ENCODE results near the gene ESRRG. TPM values are rescaled to one million over a fixed set of nuclear protein-coding genes. Genes with fewer than 3 reads are reported as not detected.
"Not testable (repeated sequence)": the region's sequence is repeated elsewhere in the genome, so short reads cannot be mapped to it uniquely, and the experiment has no call there.

ESRRG gene
- total RNA-seq, 1 experiment from 2014 or later: 0.15 TPM

DNA sequence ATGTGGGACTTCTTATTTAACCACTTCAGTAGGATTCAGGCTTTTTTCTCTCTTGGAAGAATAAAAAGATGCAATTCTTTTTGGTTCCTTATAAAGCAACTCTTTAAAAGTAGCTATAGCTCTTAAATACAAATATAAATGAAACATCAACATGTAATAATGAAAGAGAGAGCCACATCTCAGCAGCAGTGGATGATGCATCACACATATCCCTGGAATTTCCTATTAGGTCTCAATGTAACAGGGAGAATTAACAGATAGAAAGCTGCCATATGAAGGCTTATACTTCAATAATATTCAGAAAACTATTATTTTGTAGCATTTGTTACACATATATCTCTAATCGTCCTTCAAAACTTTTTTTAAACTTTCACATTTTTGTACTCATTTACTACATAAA is 181.0 kb downstream of the ESRRG start:
- no peaks in the 10 kb centered on the region for H4K20me1 ChIP-seq (ENCODE audit: insufficient read depth, low read depth, low read length)
- no peaks in the 10 kb centered on the region for H3K27me3 ChIP-seq (ENCODE audit: low read length)
- DNase-seq: no peak
- H3K9me3 ChIP-seq (ENCODE audit: low read length): no peaks in the 10 kb centered on the region
- H3K4me3 ChIP-seq (ENCODE audit: low read length): no peak overlapping the region
- no peaks in the 10 kb centered on the region for H3K36me3 ChIP-seq (ENCODE audit: insufficient read depth, low read length)
- no peaks in the 10 kb centered on the region for H3K79me2 ChIP-seq (ENCODE audit: low read length)
- no peaks in the 10 kb centered on the region for H3K9me2 ChIP-seq (replicated peaks; ENCODE audit: insufficient read depth, low read length)
- no peaks in the 10 kb centered on the region for H3K4me1 ChIP-seq (ENCODE audit: low read length)
- H3K9ac ChIP-seq (ENCODE audit: low read length): no peak overlapping the region
- no peak overlapping the region for H3K27ac ChIP-seq (ENCODE audit: low read length)
- no peak overlapping the region for H2AFZ ChIP-seq (ENCODE audit: low read length)
- no peak overlapping the region for H3K4me2 ChIP-seq (ENCODE audit: low read depth, low read length, poor library complexity, severe bottlenecking)

DNA sequence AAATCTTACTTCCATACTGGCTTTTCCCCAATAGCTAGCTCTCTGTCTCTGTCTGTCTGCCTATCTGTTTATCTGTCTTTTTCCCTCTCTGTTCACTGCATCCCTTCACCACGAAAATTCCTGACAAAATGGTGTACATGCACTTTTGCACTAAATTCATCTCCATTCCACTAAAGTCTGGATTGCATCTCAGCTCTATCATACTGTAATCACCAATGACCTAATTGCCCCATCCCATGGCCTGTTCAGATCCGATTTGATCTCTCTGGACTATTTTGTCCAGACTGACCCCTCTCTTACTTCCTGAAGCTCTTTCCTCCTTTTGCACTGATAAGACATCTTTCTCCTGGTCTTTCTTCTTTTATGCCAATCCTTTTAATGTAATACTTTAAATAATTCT is 187.5 kb downstream of the ESRRG start:
- no peak overlapping the region for H3K27ac ChIP-seq (ENCODE audit: low read length)

DNA sequence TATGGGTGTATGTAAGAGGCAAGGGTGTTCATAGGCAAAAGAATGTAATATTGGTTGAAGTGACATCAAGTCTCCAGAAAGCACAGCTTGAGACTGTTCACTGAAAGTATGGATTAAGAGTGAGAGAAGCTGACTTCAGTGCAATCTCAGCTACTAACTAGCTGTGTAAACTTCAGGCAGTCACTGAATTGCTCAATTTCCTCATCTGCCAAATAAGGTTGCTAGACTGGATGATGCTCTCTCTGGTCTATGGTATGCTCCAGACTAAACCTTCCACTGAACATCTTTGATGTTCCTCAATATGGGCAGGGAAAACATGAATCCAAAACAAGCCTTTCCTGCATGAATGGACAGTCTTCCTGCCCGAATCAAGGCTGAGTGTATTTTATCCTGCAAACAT is 188.2 kb downstream of the ESRRG start:
- Histone ChIP-seq H3K4me1 (ENCODE audit: low read length) (no peaks in the 10 kb centered on the region), H3K27me3 (ENCODE audit: low read length) (no peaks in the 10 kb centered on the region), H2AFZ (ENCODE audit: low read length) (no peak overlapping the region), H3K36me3 (ENCODE audit: insufficient read depth, low read length) (no peaks in the 10 kb centered on the region), H3K27ac (ENCODE audit: low read length) (no peak overlapping the region), H3K9ac (ENCODE audit: low read length) (no peak overlapping the region), H3K4me2 (ENCODE audit: low read depth, low read length, poor library complexity, severe bottlenecking) (no peak overlapping the region), H3K4me3 (ENCODE audit: low read length) (no peak overlapping the region), H3K79me2 (ENCODE audit: low read length) (no peaks in the 10 kb centered on the region), H3K9me3 (ENCODE audit: low read length) (no peaks in the 10 kb centered on the region), H3K9me2 (replicated peaks; ENCODE audit: insufficient read depth, low read length) (no peaks in the 10 kb centered on the region), H4K20me1 (ENCODE audit: insufficient read depth, low read depth, low read length) (no peaks in the 10 kb centered on the region)
- no peak for DNase-seq

More for the DNA sequence above, 187.5 kb downstream of the ESRRG start:
- no peak for DNase-seq
- Histone ChIP-seq H3K4me3 (ENCODE audit: low read length) (no peak overlapping the region), H3K9me2 (replicated peaks; ENCODE audit: insufficient read depth, low read length) (no peaks in the 10 kb centered on the region), H3K27me3 (ENCODE audit: low read length) (no peaks in the 10 kb centered on the region), H4K20me1 (ENCODE audit: insufficient read depth, low read depth, low read length) (no peaks in the 10 kb centered on the region), H3K36me3 (ENCODE audit: insufficient read depth, low read length) (no peaks in the 10 kb centered on the region), H2AFZ (ENCODE audit: low read length) (no peak overlapping the region), H3K9me3 (ENCODE audit: low read length) (no peaks in the 10 kb centered on the region), H3K79me2 (ENCODE audit: low read length) (no peaks in the 10 kb centered on the region), H3K4me1 (ENCODE audit: low read length) (no peaks in the 10 kb centered on the region), H3K9ac (ENCODE audit: low read length) (no peak overlapping the region), H3K4me2 (ENCODE audit: low read depth, low read length, poor library complexity, severe bottlenecking) (no peak overlapping the region)

- Histone ChIP-seq H3K9me2 (replicated peaks; ENCODE audit: insufficient read depth, low read length) (no peaks in the 10 kb centered on the region), H3K4me2 (ENCODE audit: low read depth, low read length, poor library complexity, severe bottlenecking) (no peak overlapping the region), H3K9ac (ENCODE audit: low read length) (no peak overlapping the region), H3K4me1 (ENCODE audit: low read length) (peaks cover 7% of the 10 kb centered on the region), H3K27me3 (ENCODE audit: low read length) (no peaks in the 10 kb centered on the region), H3K4me3 (ENCODE audit: low read length) (no peak overlapping the region), H3K9me3 (ENCODE audit: low read length) (no peaks in the 10 kb centered on the region), H3K36me3 (ENCODE audit: insufficient read depth, low read length) (no peaks in the 10 kb centered on the region), H3K79me2 (ENCODE audit: low read length) (no peaks in the 10 kb centered on the region), H3K27ac (ENCODE audit: low read length) (no peak overlapping the region), H4K20me1 (ENCODE audit: insufficient read depth, low read depth, low read length) (no peaks in the 10 kb centered on the region), H2AFZ (ENCODE audit: low read length) (no peak overlapping the region)
- DNase-seq: no peak
Measured at GRCh38 chr1:216533776-216534175, 189.5 kb downstream of the ESRRG start.

GRCh38 chr1:216532251-216532798 is 190.9 kb downstream of the ESRRG start:
- no peaks in the 10 kb centered on the region for H3K79me2 ChIP-seq (ENCODE audit: low read length)
- no peak overlapping the region for H3K4me2 ChIP-seq (ENCODE audit: low read depth, low read length, poor library complexity, severe bottlenecking)
- H3K9me3 ChIP-seq (ENCODE audit: low read length): no peaks in the 10 kb centered on the region
- no peak overlapping the region for H3K4me3 ChIP-seq (ENCODE audit: low read length)
- H3K9ac ChIP-seq (ENCODE audit: low read length): no peak overlapping the region
- no peak overlapping the region for H3K27ac ChIP-seq (ENCODE audit: low read length)
- H2AFZ ChIP-seq (ENCODE audit: low read length): no peak overlapping the region
- no peak for DNase-seq
- H4K20me1 ChIP-seq (ENCODE audit: insufficient read depth, low read depth, low read length): no peaks in the 10 kb centered on the region
- H3K9me2 ChIP-seq (replicated peaks; ENCODE audit: insufficient read depth, low read length): no peaks in the 10 kb centered on the region
- H3K36me3 ChIP-seq (ENCODE audit: insufficient read depth, low read length): no peaks in the 10 kb centered on the region
- no peaks in the 10 kb centered on the region for H3K27me3 ChIP-seq (ENCODE audit: low read length)
- peaks cover 10% of the 10 kb centered on the region for H3K4me1 ChIP-seq (ENCODE audit: low read length)

DNA sequence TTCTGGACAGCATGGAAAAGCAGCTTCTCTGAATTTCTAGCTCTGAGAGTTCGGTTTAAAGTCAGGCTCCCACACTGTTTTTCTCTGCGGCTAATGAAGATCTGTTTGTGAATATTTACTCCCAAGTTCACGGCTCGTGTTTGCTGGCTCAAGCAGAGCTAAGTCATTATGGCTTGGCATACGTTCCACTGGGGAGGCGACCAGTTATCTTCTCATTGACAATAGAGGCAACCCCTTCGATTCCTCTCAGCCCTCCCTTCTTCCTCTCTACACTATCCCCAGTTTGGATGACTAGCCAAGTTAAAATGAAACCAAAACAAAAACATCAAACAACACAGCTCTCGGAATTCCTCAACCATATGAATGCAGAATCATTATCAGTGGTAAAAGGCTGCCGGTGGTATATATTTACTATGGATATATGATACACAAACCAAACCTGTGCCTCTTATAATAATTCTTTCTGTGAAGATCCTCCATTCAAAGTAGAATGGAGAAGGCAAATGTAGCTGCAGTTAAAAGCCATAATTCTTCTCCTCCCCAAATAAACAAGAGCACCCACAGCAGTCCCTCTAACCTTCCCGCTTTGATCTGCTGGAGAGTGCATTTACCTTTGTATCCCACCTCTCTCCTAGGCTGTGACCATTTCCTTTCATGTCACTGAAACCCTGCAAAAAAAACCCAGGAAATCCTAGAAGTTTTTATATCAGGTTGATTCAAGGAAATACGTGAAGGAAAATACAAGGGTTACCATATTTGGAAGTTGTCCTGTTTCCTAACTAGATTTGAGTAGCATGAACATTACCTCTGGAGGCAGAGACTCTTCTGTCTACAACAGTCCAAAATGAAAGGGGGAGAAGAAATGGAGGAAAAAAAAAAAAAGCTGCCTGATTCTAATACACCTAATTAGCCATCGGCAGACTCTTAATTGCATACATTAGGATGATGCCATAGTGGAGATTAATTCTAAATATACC is 191.7 kb downstream of the ESRRG start:
- H2AFZ ChIP-seq (ENCODE audit: low read length): no peak overlapping the region
- H3K36me3 ChIP-seq (ENCODE audit: insufficient read depth, low read length): no peaks in the 10 kb centered on the region
- H3K27ac ChIP-seq (ENCODE audit: low read length): no peak overlapping the region
- no peak overlapping the region for H3K4me3 ChIP-seq (ENCODE audit: low read length)
- no peaks in the 10 kb centered on the region for H3K9me3 ChIP-seq (ENCODE audit: low read length)
- no peaks in the 10 kb centered on the region for H3K9me2 ChIP-seq (replicated peaks; ENCODE audit: insufficient read depth, low read length)
- no peak overlapping the region for H3K4me2 ChIP-seq (ENCODE audit: low read depth, low read length, poor library complexity, severe bottlenecking)
- no peaks in the 10 kb centered on the region for H3K79me2 ChIP-seq (ENCODE audit: low read length)
- H4K20me1 ChIP-seq (ENCODE audit: insufficient read depth, low read depth, low read length): no peaks in the 10 kb centered on the region
- no peak for DNase-seq
- no peak overlapping the region for H3K9ac ChIP-seq (ENCODE audit: low read length)
- no peaks in the 10 kb centered on the region for H3K27me3 ChIP-seq (ENCODE audit: low read length)
- H3K4me1 ChIP-seq (ENCODE audit: low read length): peaks cover 10% of the 10 kb centered on the region

- not testable (repeated sequence) for H3K9me2 ChIP-seq (replicated peaks; ENCODE audit: insufficient read depth, low read length); H3K27ac ChIP-seq (ENCODE audit: low read length); H3K9ac ChIP-seq (ENCODE audit: low read length); H3K9me3 ChIP-seq (ENCODE audit: low read length); H3K4me2 ChIP-seq (ENCODE audit: low read depth, low read length, poor library complexity, severe bottlenecking); H3K27me3 ChIP-seq (ENCODE audit: low read length); H4K20me1 ChIP-seq (ENCODE audit: insufficient read depth, low read depth, low read length); H3K36me3 ChIP-seq (ENCODE audit: insufficient read depth, low read length); DNase-seq; H2AFZ ChIP-seq (ENCODE audit: low read length); H3K79me2 ChIP-seq (ENCODE audit: low read length); H3K4me3 ChIP-seq (ENCODE audit: low read length)
- peaks cover 10% of the 10 kb centered on the region for H3K4me1 ChIP-seq (ENCODE audit: low read length)
Measured at GRCh38 chr1:216529851-216530250, 193.4 kb downstream of the ESRRG start.

DNA sequence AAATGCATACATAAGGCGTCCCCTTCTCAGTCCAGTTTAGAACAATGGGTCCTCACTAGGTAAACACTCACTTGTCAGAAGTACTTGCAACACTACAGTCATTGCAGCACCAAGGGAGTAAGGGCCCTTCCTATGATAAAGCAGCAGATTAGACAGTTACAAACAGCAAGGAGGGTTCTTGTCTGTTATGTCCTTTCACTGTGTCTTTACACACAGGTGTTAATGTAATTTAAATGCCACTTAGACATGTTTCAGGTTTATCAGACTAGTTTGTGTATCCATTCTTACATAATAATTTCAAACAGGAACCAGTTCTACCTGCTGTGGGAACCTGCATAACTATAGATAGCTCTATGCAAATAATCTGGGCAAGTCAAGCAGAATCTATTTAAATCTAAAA is 194.4 kb downstream of the ESRRG start:
- no peak overlapping the region for H2AFZ ChIP-seq (ENCODE audit: low read length)
- peak; percentile 70 for DNase-seq
- no peaks in the 10 kb centered on the region for H3K27me3 ChIP-seq (ENCODE audit: low read length)
- H4K20me1 ChIP-seq (ENCODE audit: insufficient read depth, low read depth, low read length): no peaks in the 10 kb centered on the region
- H3K79me2 ChIP-seq (ENCODE audit: low read length): no peaks in the 10 kb centered on the region
- no peak overlapping the region for H3K4me3 ChIP-seq (ENCODE audit: low read length)
- peaks cover 10% of the 10 kb centered on the region for H3K4me1 ChIP-seq (ENCODE audit: low read length)
- H3K27ac ChIP-seq (ENCODE audit: low read length): no peak overlapping the region
- no peaks in the 10 kb centered on the region for H3K9me3 ChIP-seq (ENCODE audit: low read length)
- H3K9ac ChIP-seq (ENCODE audit: low read length): no peak overlapping the region
- peak overlapping the region; percentile 12 for H3K4me2 ChIP-seq (ENCODE audit: low read depth, low read length, poor library complexity, severe bottlenecking)
- H3K36me3 ChIP-seq (ENCODE audit: insufficient read depth, low read length): no peaks in the 10 kb centered on the region
- H3K9me2 ChIP-seq (replicated peaks; ENCODE audit: insufficient read depth, low read length): no peaks in the 10 kb centered on the region
